CD8-positive, alpha-beta memory T cell (primary cell): Measurements from ENCODE around the gene SNX25. TPM values are rescaled to one million over a fixed set of nuclear protein-coding genes. Genes with fewer than 3 reads are reported as not detected.
A peak's percentile ranks its signal among the peaks of the same experiment; 100 is the strongest.

Experiments used
- CTCF ChIA-PET: fragments of 350-600 bp; sonication (Branson Sonifier 250); formaldehyde crosslinking; loops from one replicate; lab custom pipeline; 2021; ENCODE audit warnings: antibody characterized with exemption; lab: Charles Lee
- POLR2A ChIA-PET: fragments of 350-600 bp; sonication (Branson Sonifier 250); formaldehyde crosslinking; loops from one replicate; lab custom pipeline; 2021; ENCODE audit warnings: antibody characterized with exemption; lab: Charles Lee
- DNase-seq, 5 donors: peaks; one replicate each; pipeline versions ENCODE4 v3.0.0 to v3.0.0-alpha.2; 2020 to 2022; ENCODE audit warnings: mixed read lengths in 1 of 5
- H3K27ac ChIP-seq: one replicate; pipeline ENCODE4 v1.7.0; 2013; ENCODE audit warnings: low read depth, mild to moderate bottlenecking, low read length, moderate library complexity
- H3K27me3 ChIP-seq: 2 replicates; pipeline ENCODE4 v1.7.0; 2013; ENCODE audit warnings: low read length, mild to moderate bottlenecking; ENCODE audit not compliant: insufficient read depth, poor library complexity, severe bottlenecking
- H3K36me3 ChIP-seq: 2 replicates; pipeline ENCODE4 v1.7.0; 2013; ENCODE audit warnings: mild to moderate bottlenecking, low read length, moderate library complexity; ENCODE audit not compliant: insufficient read depth
- H3K4me1 ChIP-seq: 2 replicates; pipeline ENCODE4 v1.7.0; 2013; ENCODE audit warnings: mild to moderate bottlenecking, low read length, moderate library complexity; ENCODE audit not compliant: insufficient read depth
- H3K4me3 ChIP-seq: 2 replicates; pipeline ENCODE4 v1.7.0; 2013; ENCODE audit warnings: mild to moderate bottlenecking, low read length
- H3K9me3 ChIP-seq: 2 replicates; pipeline ENCODE4 v1.7.0; 2013; ENCODE audit warnings: mild to moderate bottlenecking, low read length
- H3K27ac Mint-ChIP-seq, 8 donors: one replicate each; pipeline ENCODE4 v1.8.0; 2020 to 2021; ENCODE audit warnings: mixed read lengths in 8 of 8, mild to moderate bottlenecking in 6 of 8, inconsistent platforms in 3 of 8, moderate library complexity in 3 of 8
- H3K27me3 Mint-ChIP-seq, 2 donors: one replicate each; pipeline ENCODE4 v1.8.0; 2020 to 2021; ENCODE audit warnings: mixed read lengths in 2 of 2, mild to moderate bottlenecking in 1 of 2, moderate library complexity in 1 of 2
- H3K36me3 Mint-ChIP-seq, 3 donors: one replicate each; pipeline ENCODE4 v1.8.0; 2020 to 2021; ENCODE audit warnings: mixed read lengths in 3 of 3, inconsistent platforms in 1 of 3, mild to moderate bottlenecking in 1 of 3
- H3K4me1 Mint-ChIP-seq, 3 donors: one replicate each; pipeline ENCODE4 v1.8.0; 2020 to 2021; ENCODE audit warnings: mixed read lengths in 3 of 3, inconsistent platforms in 1 of 3, mild to moderate bottlenecking in 1 of 3
- H3K4me3 Mint-ChIP-seq, 7 donors: one replicate each; pipeline ENCODE4 v1.8.0; 2020 to 2021; ENCODE audit warnings: mixed read lengths in 7 of 7, mild to moderate bottlenecking in 6 of 7, moderate library complexity in 4 of 7, inconsistent platforms in 2 of 7
- H3K9me3 Mint-ChIP-seq, 5 donors: one replicate each; pipeline ENCODE4 v1.8.0; 2020 to 2022; ENCODE audit warnings: mixed read lengths in 5 of 5, mild to moderate bottlenecking in 3 of 5, moderate library complexity in 2 of 5, inconsistent platforms in 1 of 5
- polyA plus RNA-seq: library from polyadenylated mRNA; unstranded; fragments of 300-500 nt; fragmentation: Illumina TruSeq; gene quantifications from one replicate; pipeline ENCODE4 v1.2.3, GENCODE V29; 2021
- total RNA-seq, 2 experiments: library from RNA; stranded (reverse); gene quantifications; one replicate each; pipeline ENCODE4 v1.2.3, GENCODE V29; 2021

Gene SNX25
- total RNA-seq (10 to 100 TPM; 17.7 to 18.2 TPM), polyA plus RNA-seq (7.8 TPM)

GRCh38 chr4:185209031-185209851 lies at the start of gene SNX25:
SNX25 (plus strand) TSS chr4:185209598; CDS start chr4:185209827, 229 bp downstream.
- POLR2A ChIA-PET, result interaction anchor here (0.7 to 1.2 kb wide), 5 partner anchors 8 to 186 kb away, joined by 3 to 8 read pairs (median 3); partner anchors contain the start of genes LRP2BP and SLC25A4
- CTCF ChIA-PET, result interaction anchor here (1.1 to 1.5 kb wide), 2 partner anchors 12 to 25 kb away, joined by 3 to 5 read pairs; no protein-coding TSS in a partner anchor
- H3K4me1 ChIP-seq, result peaks cover 39% of the 10 kb centered on the region
- Mint-ChIP-seq H3K36me3 (peaks cover 0 to 7% (median 4%) of the 10 kb centered on the region in 3 donors), H3K9me3 (no peaks in the 10 kb centered on the region), H3K27me3 (no peaks in the 10 kb centered on the region), H3K4me3 (peak within 1 kb of the TSS; percentile 91 to 97 (median 93)), H3K4me1 (peaks cover 31 to 56% (median 55%) of the 10 kb centered on the region in 3 donors), H3K27ac (peak within 1 kb of the TSS; percentile 64 to 95 (median 92))
- peak within 1 kb of the TSS; percentile 77 for H3K4me3 ChIP-seq
- no peaks in the 10 kb centered on the region for H3K9me3 ChIP-seq
- H3K36me3 ChIP-seq, result no peaks in the 10 kb centered on the region
- no peaks in the 10 kb centered on the region for H3K27me3 ChIP-seq
- peak; percentile 79 to 90 (median 86) for DNase-seq
- H3K27ac ChIP-seq, result peak within 1 kb of the TSS; percentile 41

- Histone ChIP-seq H3K27me3 (no peaks in the 10 kb centered on the region), H3K4me3 (no peak overlapping the region), H3K27ac (no peak overlapping the region), H3K9me3 (no peaks in the 10 kb centered on the region), H3K4me1 (peaks cover 16% of the 10 kb centered on the region), H3K36me3 (peaks cover 20% of the 10 kb centered on the region)
- ChIA-PET CTCF (interaction anchor here (0.9 to 2.0 kb wide), 3 partner anchors 13 to 22 kb away, joined by 3 to 9 read pairs (median 3); no protein-coding TSS in a partner anchor), POLR2A (no interaction called here)
- Mint-ChIP-seq H3K4me1 (peaks cover 17 to 25% (median 20%) of the 10 kb centered on the region in 3 donors), H3K27me3 (no peaks in the 10 kb centered on the region), H3K36me3 (peaks cover 25 to 55% (median 29%) of the 10 kb centered on the region in 3 donors), H3K4me3 (peak overlapping the region in 6 of 7 donors; percentile 49 to 69 (median 53)), H3K27ac (peak overlapping the region in 5 of 8 donors; percentile 11 to 66 (median 14)), H3K9me3 (no peaks in the 10 kb centered on the region)
- peak in 2 of 5 donors; percentile 58 to 73 for DNase-seq
These were observed 43.8 kb upstream of the SNX25 start for GRCh38 chr4:185165605-185166063.

- Histone ChIP-seq H3K4me3 (no peak overlapping the region), H3K9me3 (no peaks in the 10 kb centered on the region), H3K36me3 (peaks cover 12% of the 10 kb centered on the region), H3K27ac (no peak overlapping the region), H3K27me3 (no peaks in the 10 kb centered on the region), H3K4me1 (peaks cover 16% of the 10 kb centered on the region)
- DNase-seq, result no peak
- CTCF ChIA-PET, result interaction anchor here (1.0 kb wide), 2 partner anchors 8 to 16 kb away, joined by 3 to 4 read pairs; no protein-coding TSS in a partner anchor
- no peak overlapping the region for H3K27ac Mint-ChIP-seq
- no peaks in the 10 kb centered on the region for H3K9me3 Mint-ChIP-seq
- no peak overlapping the region for H3K4me3 Mint-ChIP-seq
- H3K36me3 Mint-ChIP-seq, result peaks cover 25 to 53% (median 30%) of the 10 kb centered on the region in 3 donors
- H3K4me1 Mint-ChIP-seq, result peaks cover 17 to 26% (median 20%) of the 10 kb centered on the region in 3 donors
- H3K27me3 Mint-ChIP-seq, result no peaks in the 10 kb centered on the region
- POLR2A ChIA-PET, result no interaction called here
These were observed 42.2 kb upstream of the SNX25 start for GRCh38 chr4:185167234-185167633.

- Mint-ChIP-seq H3K27ac (no peak overlapping the region), H3K4me3 (no peak overlapping the region), H3K9me3 (no peaks in the 10 kb centered on the region), H3K36me3 (peaks cover 27 to 65% (median 31%) of the 10 kb centered on the region in 3 donors), H3K4me1 (peaks cover 4 to 13% (median 6%) of the 10 kb centered on the region in 3 donors), H3K27me3 (no peaks in the 10 kb centered on the region)
- CTCF ChIA-PET, result no interaction called here
- Histone ChIP-seq H3K27me3 (no peaks in the 10 kb centered on the region), H3K36me3 (peaks cover 5% of the 10 kb centered on the region), H3K9me3 (no peaks in the 10 kb centered on the region), H3K4me3 (no peak overlapping the region), H3K27ac (no peak overlapping the region), H3K4me1 (peaks cover 2% of the 10 kb centered on the region)
- POLR2A ChIA-PET, result interaction anchor here (0.7 kb wide), 1 partner anchor 38 kb away, joined by 4 read pairs; no protein-coding TSS in a partner anchor
- no peak for DNase-seq
These were observed 37.9 kb upstream of the SNX25 start for GRCh38 chr4:185171373-185172071.

GRCh38 chr4:185179488-185179887 lies 29.9 kb upstream of the SNX25 start:
- H3K4me3 ChIP-seq, result no peak overlapping the region
- CTCF ChIA-PET, result no interaction called here
- H3K4me1 ChIP-seq, result no peaks in the 10 kb centered on the region
- no peak for DNase-seq
- Mint-ChIP-seq H3K4me1 (peaks cover 16 to 39% (median 22%) of the 10 kb centered on the region in 3 donors), H3K27me3 (no peaks in the 10 kb centered on the region), H3K36me3 (peaks cover 0 to 31% (median 14%) of the 10 kb centered on the region in 3 donors), H3K9me3 (no peaks in the 10 kb centered on the region), H3K27ac (no peak overlapping the region), H3K4me3 (no peak overlapping the region)
- no peaks in the 10 kb centered on the region for H3K27me3 ChIP-seq
- no peak overlapping the region for H3K27ac ChIP-seq
- POLR2A ChIA-PET, result no interaction called here
- H3K36me3 ChIP-seq, result no peaks in the 10 kb centered on the region
- H3K9me3 ChIP-seq, result no peaks in the 10 kb centered on the region

- DNase-seq, result no peak
- Histone ChIP-seq H3K27ac (no peak overlapping the region), H3K27me3 (no peaks in the 10 kb centered on the region), H3K36me3 (no peaks in the 10 kb centered on the region), H3K4me3 (no peak overlapping the region), H3K9me3 (no peaks in the 10 kb centered on the region), H3K4me1 (no peaks in the 10 kb centered on the region)
- no peaks in the 10 kb centered on the region for H3K9me3 Mint-ChIP-seq
- peaks cover 32 to 59% (median 39%) of the 10 kb centered on the region in 3 donors for H3K4me1 Mint-ChIP-seq
- no peaks in the 10 kb centered on the region for H3K27me3 Mint-ChIP-seq
- no peak overlapping the region for H3K4me3 Mint-ChIP-seq
- ChIA-PET CTCF (interaction anchor here (0.6 to 2.2 kb wide), 2 partner anchors 25 to 40 kb away, joined by 3 to 10 read pairs; partner anchors contain the start of gene SLC25A4), POLR2A (no interaction called here)
- H3K36me3 Mint-ChIP-seq, result peaks cover 0 to 24% (median 9%) of the 10 kb centered on the region in 3 donors
- H3K27ac Mint-ChIP-seq, result peak overlapping the region in 1 of 8 donors; percentile 38
These were observed 27.2 kb upstream of the SNX25 start for GRCh38 chr4:185182239-185182638.

GRCh38 chr4:185183622-185184281 lies 25.6 kb upstream of the SNX25 start:
- H3K4me1 Mint-ChIP-seq, result peaks cover 35 to 63% (median 43%) of the 10 kb centered on the region in 3 donors
- H3K4me3 ChIP-seq, result no peak overlapping the region
- CTCF ChIA-PET, result interaction anchor here (0.7 to 2.2 kb wide), 22 partner anchors 9 to 414 kb away, joined by 3 to 19 read pairs (median 4); partner anchors contain the start of genes SLC25A4 and SNX25
- no peaks in the 10 kb centered on the region for H3K4me1 ChIP-seq
- H3K36me3 ChIP-seq, result no peaks in the 10 kb centered on the region
- H3K9me3 Mint-ChIP-seq, result no peaks in the 10 kb centered on the region
- H3K9me3 ChIP-seq, result no peaks in the 10 kb centered on the region
- no peaks in the 10 kb centered on the region for H3K27me3 ChIP-seq
- H3K27ac Mint-ChIP-seq, result peak overlapping the region in 1 of 8 donors; percentile 22
- no peaks in the 10 kb centered on the region for H3K27me3 Mint-ChIP-seq
- H3K27ac ChIP-seq, result no peak overlapping the region
- peak; percentile 65 to 81 (median 67) for DNase-seq
- POLR2A ChIA-PET, result interaction anchor here (0.6 kb wide), 1 partner anchor 31 kb away, joined by 3 read pairs; no protein-coding TSS in a partner anchor
- H3K36me3 Mint-ChIP-seq, result peaks cover 3 to 29% (median 8%) of the 10 kb centered on the region in 3 donors
- no peak overlapping the region for H3K4me3 Mint-ChIP-seq
